GM21825 (cell line): ENCODE data around the gene ARID1B.
A peak's percentile ranks its signal among the peaks of the same experiment; 100 is the strongest.

Source experiments
- ATAC-seq: cut with Tn5 transposase; IDR thresholded peaks from one replicate; pipeline ENCODE4 v1.9.1; 2021; ENCODE audit warnings: mild to moderate bottlenecking, moderate library complexity; ENCODE audit not compliant: unreplicated experiment

Gene ARID1B

GRCh38 chr6:156876302-156876701, 99.1 kb downstream of the ARID1B start:
- no peak for ATAC-seq

- ATAC-seq: no peak
Measured at GRCh38 chr6:156877126-156877863, 100.1 kb downstream of the ARID1B start.

GRCh38 chr6:156878681-156879080, 101.5 kb downstream of the ARID1B start:
- no peak for ATAC-seq

GRCh38 chr6:156879186-156879585, 102.0 kb downstream of the ARID1B start:
- ATAC-seq: no peak

- ATAC-seq: no peak
Measured at GRCh38 chr6:156879591-156879990, 102.4 kb downstream of the ARID1B start.

GRCh38 chr6:156880913-156881312, 103.7 kb downstream of the ARID1B start:
- ATAC-seq: no peak

GRCh38 chr6:156881687-156882629, 104.8 kb downstream of the ARID1B start:
- no peak for ATAC-seq

- peak; percentile 39 for ATAC-seq
Measured at GRCh38 chr6:156883497-156884252, 106.5 kb downstream of the ARID1B start.

GRCh38 chr6:156884306-156884705, 107.1 kb downstream of the ARID1B start:
- no peak for ATAC-seq

- ATAC-seq: no peak
Measured at GRCh38 chr6:156885562-156885961, 108.4 kb downstream of the ARID1B start.

GRCh38 chr6:156886409-156886808, 109.2 kb downstream of the ARID1B start:
- ATAC-seq: peak; percentile 52

GRCh38 chr6:156887623-156888269, 110.6 kb downstream of the ARID1B start:
- ATAC-seq: no peak

- no peak for ATAC-seq
Measured at GRCh38 chr6:156889469-156889868, 112.3 kb downstream of the ARID1B start.

- no peak for ATAC-seq
Measured at GRCh38 chr6:156889986-156890385, 112.8 kb downstream of the ARID1B start.

- no peak for ATAC-seq
Measured at GRCh38 chr6:156890627-156891314, 113.6 kb downstream of the ARID1B start.

GRCh38 chr6:156897907-156898531, 120.8 kb downstream of the ARID1B start:
- no peak for ATAC-seq

GRCh38 chr6:156899071-156899470, 121.9 kb downstream of the ARID1B start:
- no peak for ATAC-seq

- no peak for ATAC-seq
Measured at GRCh38 chr6:156899532-156900135, 122.5 kb downstream of the ARID1B start.

GRCh38 chr6:156900292-156900691, 123.1 kb downstream of the ARID1B start:
- ATAC-seq: no peak
